Progenitor cell of endocrine pancreas (in vitro differentiated cells): Measurements from ENCODE around the gene CPSF4. TPM values are rescaled to one million over a fixed set of nuclear protein-coding genes. Genes with fewer than 3 reads are reported as not detected.
"Not testable (repeated sequence)": the region's sequence is repeated elsewhere in the genome, so short reads cannot be mapped to it uniquely, and the experiment has no call there.

Source experiments
- DNase-seq: peaks from one replicate; pipeline ENCODE4 v3.0.0; 2021; ENCODE audit warnings: low spot score; ENCODE audit not compliant: unreplicated experiment
- H3K27ac Mint-ChIP-seq: 2 replicates; pipeline ENCODE4 v1.8.0; 2021; ENCODE audit warnings: mild to moderate bottlenecking, moderate library complexity, mixed read lengths
- H3K27me3 Mint-ChIP-seq: 2 replicates; pipeline ENCODE4 v1.8.0; 2021; ENCODE audit warnings: mixed read lengths
- H3K36me3 Mint-ChIP-seq: 2 replicates; pipeline ENCODE4 v1.8.0; 2022; ENCODE audit warnings: mixed read lengths; ENCODE audit not compliant: insufficient read depth
- H3K4me1 Mint-ChIP-seq: 2 replicates; pipeline ENCODE4 v1.8.0; 2021; ENCODE audit warnings: low read depth, mixed read lengths
- H3K4me3 Mint-ChIP-seq: 2 replicates; pipeline ENCODE4 v1.8.0; 2021; ENCODE audit warnings: low read depth, mild to moderate bottlenecking, moderate library complexity, mixed read lengths
- H3K9me3 Mint-ChIP-seq: 2 replicates; pipeline ENCODE4 v1.8.0; 2021; ENCODE audit warnings: low read depth, mixed read lengths
- total RNA-seq: library from RNA; stranded (reverse); gene quantifications from 2 replicates; pipeline ENCODE4 v1.2.1, GENCODE V29; 2021
- TF ChIP-seq, protein P1 (sequence below): fragments of 200-600 bp; sonication (generic); IDR thresholded peaks from one replicate; pipeline ENCODE4 v1.5.0; 2021; ENCODE audit warnings: antibody characterized with exemption, mild to moderate bottlenecking; ENCODE audit not compliant: unreplicated experiment

The CPSF4 gene
- total RNA-seq, 1 donor from 2014 or later, result 77.4 TPM

DNA sequence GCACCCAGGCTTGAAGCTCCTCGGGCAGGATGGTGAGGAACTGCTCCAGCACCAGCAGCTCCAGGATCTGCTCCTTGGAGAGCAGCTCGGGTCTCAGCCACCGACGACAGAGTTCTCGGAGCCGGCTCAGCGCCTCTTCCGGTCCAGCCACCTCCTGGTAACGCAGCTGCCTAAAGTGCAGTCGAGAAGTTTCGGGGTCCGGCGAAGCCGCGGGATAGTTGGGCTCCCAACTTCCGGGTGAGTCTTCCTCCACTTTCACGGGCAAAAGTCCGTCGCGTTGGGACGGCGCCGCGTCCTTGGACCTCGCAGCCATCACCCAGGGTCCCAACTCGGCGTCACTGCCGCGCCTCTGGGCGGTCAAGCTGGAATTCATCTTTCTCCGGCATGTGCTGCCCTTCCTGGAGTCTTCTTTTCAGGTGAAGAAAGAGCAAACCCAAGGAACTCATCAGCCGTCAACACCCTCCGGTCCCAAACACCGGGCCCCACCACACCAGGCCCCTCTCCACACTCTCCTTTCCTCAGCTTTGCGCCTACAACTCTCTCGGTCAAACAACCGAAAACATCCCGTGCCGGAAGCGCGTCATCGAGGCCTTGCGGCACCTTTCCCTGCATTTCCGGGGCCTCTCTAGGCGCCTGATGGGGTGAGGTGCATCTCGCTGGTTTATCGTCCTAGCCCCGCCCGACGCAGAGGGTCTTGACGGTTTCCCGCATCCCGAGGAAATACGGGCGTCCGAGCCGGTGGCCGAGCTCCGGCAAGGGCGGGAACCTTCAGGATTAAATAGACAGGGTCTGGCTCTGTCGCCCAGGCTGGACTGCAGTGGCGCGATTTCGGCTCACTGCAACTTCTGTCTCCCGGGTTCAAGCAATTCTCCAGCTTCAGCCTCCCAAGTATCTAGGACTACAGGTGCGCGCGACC lies 61.2 kb downstream of the CPSF4 start, which contains the start of gene ZNF394:
Gene ZNF394, minus strand, starts transcription at position 561 of the 916 bp plus-strand sequence. Its CDS starts 188 bp downstream, at position 373.
- Mint-ChIP-seq H3K36me3 (peaks cover 16% of the 10 kb centered on the region), H3K27ac (peak within 1 kb of the TSS; percentile 98), H3K4me3 (peak within 1 kb of the TSS; percentile 92), H3K9me3 (no peaks in the 10 kb centered on the region), H3K4me1 (peaks cover 17% of the 10 kb centered on the region), H3K27me3 (no peaks in the 10 kb centered on the region)
- DNase-seq, result peak; percentile 68
- TF ChIP-seq, protein P1, sequence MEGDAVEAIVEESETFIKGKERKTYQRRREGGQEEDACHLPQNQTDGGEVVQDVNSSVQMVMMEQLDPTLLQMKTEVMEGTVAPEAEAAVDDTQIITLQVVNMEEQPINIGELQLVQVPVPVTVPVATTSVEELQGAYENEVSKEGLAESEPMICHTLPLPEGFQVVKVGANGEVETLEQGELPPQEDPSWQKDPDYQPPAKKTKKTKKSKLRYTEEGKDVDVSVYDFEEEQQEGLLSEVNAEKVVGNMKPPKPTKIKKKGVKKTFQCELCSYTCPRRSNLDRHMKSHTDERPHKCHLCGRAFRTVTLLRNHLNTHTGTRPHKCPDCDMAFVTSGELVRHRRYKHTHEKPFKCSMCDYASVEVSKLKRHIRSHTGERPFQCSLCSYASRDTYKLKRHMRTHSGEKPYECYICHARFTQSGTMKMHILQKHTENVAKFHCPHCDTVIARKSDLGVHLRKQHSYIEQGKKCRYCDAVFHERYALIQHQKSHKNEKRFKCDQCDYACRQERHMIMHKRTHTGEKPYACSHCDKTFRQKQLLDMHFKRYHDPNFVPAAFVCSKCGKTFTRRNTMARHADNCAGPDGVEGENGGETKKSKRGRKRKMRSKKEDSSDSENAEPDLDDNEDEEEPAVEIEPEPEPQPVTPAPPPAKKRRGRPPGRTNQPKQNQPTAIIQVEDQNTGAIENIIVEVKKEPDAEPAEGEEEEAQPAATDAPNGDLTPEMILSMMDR, result no peak

GRCh38 chr7:99500637-99501009 lies 61.9 kb downstream of the CPSF4 start:
- no peaks in the 10 kb centered on the region for H3K9me3 Mint-ChIP-seq
- H3K4me1 Mint-ChIP-seq, result peaks cover 22% of the 10 kb centered on the region
- no peaks in the 10 kb centered on the region for H3K27me3 Mint-ChIP-seq
- H3K27ac Mint-ChIP-seq, result peak overlapping the region; percentile 98
- H3K36me3 Mint-ChIP-seq, result peaks cover 14% of the 10 kb centered on the region
- no peak for DNase-seq
- peak overlapping the region; percentile 92 for H3K4me3 Mint-ChIP-seq
- TF ChIP-seq, protein P1, result no peak

- DNase-seq, H3K9me3 Mint-ChIP-seq, H3K27me3 Mint-ChIP-seq, H3K27ac Mint-ChIP-seq: not testable (repeated sequence)
- H3K4me3 Mint-ChIP-seq, result peak overlapping the region; percentile 92
- peaks cover 28% of the 10 kb centered on the region for H3K4me1 Mint-ChIP-seq
- H3K36me3 Mint-ChIP-seq, result peaks cover 11% of the 10 kb centered on the region
These were observed 62.5 kb downstream of the CPSF4 start for GRCh38 chr7:99501236-99501635.

DNA sequence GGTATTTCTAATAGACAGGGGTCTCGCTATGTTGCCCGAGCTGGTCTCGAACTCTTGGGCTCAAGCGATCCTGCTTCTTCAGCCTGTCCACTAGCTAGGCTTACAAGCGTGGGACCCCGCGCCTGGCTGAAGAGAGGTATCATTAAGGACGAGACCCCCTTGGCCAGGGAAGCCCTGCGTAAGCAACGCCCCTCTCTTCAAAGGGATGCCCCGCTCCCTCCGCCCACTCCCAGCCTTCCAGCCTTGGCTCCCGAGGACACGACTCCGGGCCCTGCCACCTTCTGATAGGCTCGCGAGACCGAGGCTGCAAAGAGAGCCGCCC lies 65.5 kb downstream of the CPSF4 start:
- peak overlapping the region; percentile 99 for H3K4me3 Mint-ChIP-seq
- TF ChIP-seq, protein P1, result no peak
- peaks cover 20% of the 10 kb centered on the region for H3K4me1 Mint-ChIP-seq
- H3K9me3 Mint-ChIP-seq, result no peaks in the 10 kb centered on the region
- H3K27ac Mint-ChIP-seq, result peak overlapping the region; percentile 97
- DNase-seq, result peak; percentile 98
- peaks cover 1% of the 10 kb centered on the region for H3K36me3 Mint-ChIP-seq
- no peaks in the 10 kb centered on the region for H3K27me3 Mint-ChIP-seq

DNA sequence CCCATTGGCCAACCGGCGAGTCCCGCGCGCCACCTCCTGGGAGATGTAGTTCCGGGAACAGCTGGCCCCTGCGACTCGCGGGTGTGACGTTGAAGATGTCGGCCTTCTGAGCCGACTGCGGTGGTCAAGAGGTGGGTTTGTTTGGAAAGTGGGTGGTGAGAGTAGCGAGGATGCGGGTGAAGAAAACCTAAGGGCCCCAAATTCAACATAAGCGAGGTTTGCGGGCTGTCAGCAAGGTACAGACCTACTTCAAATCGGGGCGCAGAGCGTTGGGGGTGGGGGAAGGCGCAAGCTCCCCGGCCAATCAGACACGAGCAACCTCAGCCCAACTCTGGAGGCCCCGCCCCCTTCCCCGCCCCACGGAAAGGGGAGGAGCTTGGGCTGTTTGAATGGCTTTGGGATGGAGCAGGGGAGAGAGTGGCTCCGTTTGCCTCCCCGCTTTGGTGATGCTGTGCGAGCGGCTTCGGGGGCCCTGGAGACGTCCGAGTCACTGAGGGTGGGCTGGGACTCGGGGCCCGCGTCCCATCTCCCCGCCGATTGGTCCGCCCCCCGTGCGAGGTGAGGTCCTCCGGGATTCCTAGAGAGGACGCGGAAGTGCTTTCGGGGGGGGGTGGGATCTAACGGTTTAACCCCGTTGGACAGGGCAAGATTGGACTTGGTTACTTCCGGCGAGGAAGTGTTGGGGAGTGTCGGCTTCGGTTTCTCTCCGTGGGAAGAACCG lies 66.0 kb downstream of the CPSF4 start, which contains the start of gene ZKSCAN5:
Gene ZKSCAN5, plus strand, starts transcription at position 60 of the 721 bp plus-strand sequence. CDS start 1,383 bp downstream, outside the sequence.
- DNase-seq, result peak; percentile 94
- Mint-ChIP-seq H3K27me3 (no peaks in the 10 kb centered on the region), H3K9me3 (no peaks in the 10 kb centered on the region), H3K4me3 (peak within 1 kb of the TSS; percentile 99), H3K27ac (peak within 1 kb of the TSS; percentile 97), H3K4me1 (peaks cover 18% of the 10 kb centered on the region), H3K36me3 (peaks cover 1% of the 10 kb centered on the region)
- TF ChIP-seq, protein P1, result no peak
